ENCODE results near the gene ZDHHC1.

DNA sequence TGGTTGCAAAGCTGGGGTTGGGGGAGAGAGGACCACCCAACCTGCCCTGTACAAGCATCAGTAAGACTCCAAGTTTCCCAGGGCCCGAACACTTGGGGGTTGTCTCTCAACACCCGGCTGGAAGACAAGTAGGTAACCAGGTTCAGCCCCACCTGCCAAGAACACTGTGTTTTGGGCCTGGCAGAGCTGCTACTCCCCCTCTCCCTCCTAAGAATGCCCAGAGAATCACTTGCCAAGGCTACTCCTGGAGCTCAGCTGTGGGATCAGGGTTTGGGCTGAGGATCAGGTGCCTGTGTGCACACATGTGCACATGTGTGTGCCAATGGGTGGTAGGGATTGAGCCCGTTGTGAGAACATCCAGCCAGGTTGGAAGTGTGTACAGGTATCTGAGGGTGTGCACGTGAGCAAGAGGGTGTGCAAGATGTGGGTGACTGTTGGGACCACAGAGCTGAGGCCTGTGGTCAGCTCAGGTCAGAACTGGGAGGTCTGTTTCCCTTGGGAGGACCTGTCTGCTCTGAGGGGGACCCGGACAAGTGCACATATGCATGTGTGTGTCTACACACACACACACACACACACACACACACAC lies 16.9 kb upstream of the ZDHHC1 start:
- TF ChIP-seq CTCF (IDR thresholded peaks at IDR 0.05) (no peak), POLR2A (IDR thresholded peaks at IDR 0.05) (no peak)

Data from Peyer's patch (tissue), 4 donors.